SK-N-MC (cell line): ENCODE measurements around the gene LAIR1.

Experiments used
- EZH2 ChIP-seq: fragments of 200-600 bp; sonication (generic); IDR thresholded peaks from one replicate; pipeline ENCODE4 v1.6.1; 2017; ENCODE audit warnings: antibody characterized with exemption
- POLR2AphosphoS5 ChIP-seq: IDR thresholded peaks from 2 replicates; pipeline ENCODE4 v1.6.1; 2012; ENCODE audit warnings: mild to moderate bottlenecking, low read depth, low read length, borderline replicate concordance

DNA sequence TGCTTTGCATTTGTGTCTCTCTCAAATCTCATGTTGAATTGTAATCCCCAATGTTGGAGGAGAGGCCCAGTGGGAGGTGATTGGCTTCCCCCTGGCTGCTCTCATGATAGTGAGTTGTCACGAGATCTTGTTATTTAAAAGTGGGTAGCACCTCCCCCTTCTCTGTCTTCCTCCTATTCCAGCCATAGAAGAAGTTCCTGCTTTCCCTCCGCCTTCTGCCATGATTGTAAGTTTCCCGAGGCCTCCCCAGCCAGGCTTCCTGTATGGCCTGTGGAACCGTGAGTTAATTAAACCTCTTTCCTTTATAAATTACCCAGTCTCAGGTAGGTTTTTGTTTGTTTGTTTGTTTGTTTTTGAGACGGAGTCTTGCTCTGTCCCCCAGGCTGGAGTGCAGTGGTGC is 29.6 kb downstream of the LAIR1 start:
- TF ChIP-seq EZH2: no peak
- TF ChIP-seq POLR2AphosphoS5: no peak
